ENCODE results near the gene TMEM129.
A peak's percentile ranks its signal among the peaks of the same experiment; 100 is the strongest.

TMEM129 gene

GRCh38 chr4:1741208-1741607 is 20.1 kb upstream of the TMEM129 start:
- no peak for DNase-seq

GRCh38 chr4:1740021-1740545 is 19.0 kb upstream of the TMEM129 start:
- no peak for DNase-seq

GRCh38 chr4:1739358-1739757 is 18.2 kb upstream of the TMEM129 start:
- no peak for DNase-seq

- no peak for DNase-seq
Measured at GRCh38 chr4:1738410-1738809, 17.3 kb upstream of the TMEM129 start.

GRCh38 chr4:1737666-1738065 is 16.5 kb upstream of the TMEM129 start:
- DNase-seq = no peak

GRCh38 chr4:1736812-1737211 is 15.7 kb upstream of the TMEM129 start:
- DNase-seq = no peak

GRCh38 chr4:1735215-1735614 is 14.1 kb upstream of the TMEM129 start:
- no peak for DNase-seq

GRCh38 chr4:1732911-1733310 is 11.8 kb upstream of the TMEM129 start:
- DNase-seq = no peak

- no peak for DNase-seq
Measured at GRCh38 chr4:1731180-1731579, 10.1 kb upstream of the TMEM129 start.

GRCh38 chr4:1730532-1731135 is 9.5 kb upstream of the TMEM129 start:
- DNase-seq = no peak

GRCh38 chr4:1728061-1728980 is 7.2 kb upstream of the TMEM129 start:
- no peak for DNase-seq

GRCh38 chr4:1727117-1728031 is 6.3 kb upstream of the TMEM129 start:
- no peak for DNase-seq

GRCh38 chr4:1726146-1726934 is 5.2 kb upstream of the TMEM129 start:
- peak; percentile 40 for DNase-seq

GRCh38 chr4:1725521-1725920 is 4.4 kb upstream of the TMEM129 start:
- no peak for DNase-seq

- DNase-seq = no peak
Measured at GRCh38 chr4:1723131-1723801, 2.1 kb upstream of the TMEM129 start.

- no peak for DNase-seq
Measured at GRCh38 chr4:1722551-1723118, 1.5 kb upstream of the TMEM129 start.

- DNase-seq = no peak
Measured at GRCh38 chr4:1721666-1722550, 785 bp upstream of the TMEM129 start.

- DNase-seq = no peak
Measured at GRCh38 chr4:1720163-1720983, 750 bp downstream of the TMEM129 start.
